GM12891 (cell line): ENCODE results near the gene PRKAR1B.

Experiments
- POLR2A ChIP-seq: IDR thresholded peaks from 2 replicates; pipeline ENCODE4 v1.6.1; 2011; ENCODE audit warnings: low read depth, low read length, control low read depth
- POLR2AphosphoS5 ChIP-seq: IDR thresholded peaks from 2 replicates; pipeline ENCODE4 v1.6.1; 2011; ENCODE audit warnings: low read depth, low read length, control low read depth
- SPI1 ChIP-seq: IDR thresholded peaks from 2 replicates; pipeline ENCODE4 v1.6.1; 2011; ENCODE audit warnings: low read depth, low read length, control low read depth
- TAF1 ChIP-seq: IDR thresholded peaks from 2 replicates; pipeline ENCODE4 v1.6.1; 2011; ENCODE audit warnings: low read depth, low read length, control low read depth

GRCh38 chr7:600149-601035 is 126.7 kb downstream of the PRKAR1B start:
- TF ChIP-seq POLR2A, result no peak
- TF ChIP-seq TAF1, result no peak
- no peak for TF ChIP-seq SPI1
- no peak for TF ChIP-seq POLR2AphosphoS5
